Endothelial cell of hepatic sinusoid (primary cell): ENCODE results near the gene TFEC.
"Not testable (repeated sequence)": the region's sequence is repeated elsewhere in the genome, so short reads cannot be mapped to it uniquely, and the experiment has no call there.

Source experiments
- in situ Hi-C: cut with HindIII; loops from 2 replicates; pipeline ENCODE4 v1.10.0; 2017; ENCODE audit warnings: low sequenced_read_pairs

TFEC gene

DNA sequence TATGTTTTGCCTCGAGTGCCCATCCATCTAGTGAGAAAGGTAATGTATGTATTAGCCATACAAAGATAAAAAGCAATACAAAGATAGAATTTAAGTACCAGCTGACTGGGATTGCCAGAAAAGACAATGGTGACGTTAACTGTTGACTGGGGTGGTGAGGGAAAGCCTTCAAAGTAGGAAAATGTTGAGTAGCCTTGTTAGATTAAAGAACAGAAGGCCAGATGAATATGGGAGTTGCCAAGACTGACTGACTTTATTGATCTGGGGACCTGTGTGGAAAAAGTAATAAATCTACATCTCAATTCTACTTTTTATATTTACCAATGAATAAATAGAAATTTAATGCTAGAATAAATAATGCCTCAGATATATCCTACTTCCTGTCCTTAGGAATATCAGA, 97.7 kb downstream of the TFEC start:
- in situ Hi-C loops = no loop called here

DNA sequence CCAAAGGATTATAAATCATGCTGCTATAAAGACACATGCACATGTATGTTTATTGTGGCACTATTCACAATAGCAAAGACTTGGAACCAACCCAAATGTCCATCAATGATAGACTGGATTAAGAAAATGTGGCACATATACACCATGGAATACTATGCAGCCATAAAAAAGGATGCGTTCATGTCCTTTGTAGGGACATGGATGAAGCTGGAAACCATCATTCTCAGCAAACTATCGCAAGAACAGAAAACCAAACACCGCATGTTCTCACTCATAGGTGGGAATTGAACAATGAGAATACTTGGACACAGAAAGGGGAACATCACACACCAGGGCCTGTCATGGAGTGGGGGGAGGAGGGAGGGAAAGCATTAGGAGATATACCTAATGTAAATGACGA, 100.4 kb downstream of the TFEC start:
- in situ Hi-C loops = not testable (repeated sequence)

DNA sequence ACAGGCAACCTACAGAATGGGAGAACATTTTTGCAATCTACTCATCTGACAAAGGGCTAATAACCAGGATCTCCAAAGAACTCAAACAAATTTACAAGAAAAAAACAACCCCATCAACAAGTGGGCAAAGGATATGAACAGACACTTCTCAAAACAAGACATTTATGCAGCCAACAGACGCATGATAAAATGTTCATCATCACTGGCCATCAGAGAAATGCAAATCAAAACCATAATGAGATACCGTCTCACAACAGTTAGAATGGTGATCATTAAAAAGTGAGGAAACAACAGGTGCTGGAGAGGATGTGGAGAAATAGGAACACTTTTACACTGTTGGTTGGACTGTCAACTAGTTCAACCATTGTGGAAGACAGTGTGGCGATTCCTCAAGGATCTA, 100.8 kb downstream of the TFEC start:
- in situ Hi-C loops = not testable (repeated sequence)

DNA sequence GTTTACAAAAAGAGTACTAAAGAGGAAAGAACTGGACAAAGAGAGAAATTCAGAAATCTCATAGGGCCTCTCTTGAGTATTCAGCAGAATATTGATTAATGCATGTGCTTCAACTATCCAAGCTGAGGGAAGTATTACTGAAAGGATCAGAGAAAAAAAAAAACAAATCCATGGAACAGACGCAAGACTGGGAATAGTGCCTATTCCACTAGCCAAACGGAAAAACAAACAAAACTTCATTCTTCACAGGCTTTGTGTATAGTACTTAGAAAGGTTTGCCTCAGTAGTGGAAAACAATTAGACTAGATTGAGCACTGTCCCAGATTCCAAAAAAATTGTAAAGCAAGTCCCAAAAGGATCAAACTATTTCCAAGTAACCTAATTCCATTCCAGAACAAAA, 106.2 kb downstream of the TFEC start:
- in situ Hi-C loops = no loop called here

DNA sequence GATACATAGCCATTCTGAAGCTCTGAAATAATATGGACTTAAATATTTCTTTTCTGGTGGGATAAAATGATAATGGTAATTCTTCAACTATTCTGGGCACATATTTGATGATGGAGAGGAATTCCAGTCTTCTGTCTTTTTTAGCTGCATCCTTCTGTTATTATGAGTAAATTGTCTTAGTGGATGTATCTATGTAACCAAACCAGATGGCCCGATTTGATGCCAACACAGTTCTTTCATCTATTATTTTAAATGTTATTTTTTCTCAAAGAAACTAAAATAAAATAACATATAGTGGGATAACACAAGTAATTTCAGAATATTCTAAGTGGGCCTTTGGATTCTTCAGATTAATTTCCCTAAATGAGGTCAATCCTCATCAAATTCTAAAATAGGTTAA, 110.2 kb downstream of the TFEC start:
- in situ Hi-C loops = no loop called here

DNA sequence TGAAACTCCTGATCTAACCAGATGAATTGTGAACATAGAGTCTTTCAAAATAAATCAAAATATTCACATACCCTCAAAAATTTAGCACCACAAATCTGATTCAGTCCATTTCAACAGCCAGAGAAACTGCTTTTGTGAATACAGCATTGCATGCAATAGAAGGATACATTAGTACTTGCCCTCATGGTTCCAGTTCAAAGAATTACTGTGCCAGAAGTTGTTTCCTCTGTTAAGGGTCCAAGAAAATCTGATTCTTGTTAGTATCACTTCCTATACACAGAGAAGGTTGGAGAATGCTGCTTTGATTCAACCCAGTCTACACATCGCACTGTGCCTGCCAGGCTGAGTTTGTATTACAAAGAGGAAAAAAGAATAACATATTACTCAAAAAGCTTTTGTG, 115.6 kb downstream of the TFEC start:
- in situ Hi-C loops = no loop called here

DNA sequence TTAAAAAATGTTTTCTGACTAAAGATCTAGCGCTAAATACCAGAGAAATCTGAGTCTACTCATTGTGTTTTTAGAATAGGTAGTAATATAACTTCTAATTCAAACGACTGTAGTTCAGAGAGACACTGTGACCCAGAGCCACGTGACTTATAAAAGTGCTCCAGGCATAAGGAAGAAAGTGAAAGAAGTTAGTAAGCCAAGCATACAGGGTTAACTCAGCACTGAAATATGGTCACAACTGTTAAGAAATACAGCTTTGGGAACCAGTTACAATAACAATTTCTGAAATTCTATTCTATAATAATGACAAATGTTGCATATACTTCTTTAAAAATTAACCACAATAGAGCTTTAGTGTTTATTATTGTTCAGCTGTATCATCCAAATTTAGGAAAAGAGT, 119.1 kb downstream of the TFEC start:
- in situ Hi-C loops = no loop called here

DNA sequence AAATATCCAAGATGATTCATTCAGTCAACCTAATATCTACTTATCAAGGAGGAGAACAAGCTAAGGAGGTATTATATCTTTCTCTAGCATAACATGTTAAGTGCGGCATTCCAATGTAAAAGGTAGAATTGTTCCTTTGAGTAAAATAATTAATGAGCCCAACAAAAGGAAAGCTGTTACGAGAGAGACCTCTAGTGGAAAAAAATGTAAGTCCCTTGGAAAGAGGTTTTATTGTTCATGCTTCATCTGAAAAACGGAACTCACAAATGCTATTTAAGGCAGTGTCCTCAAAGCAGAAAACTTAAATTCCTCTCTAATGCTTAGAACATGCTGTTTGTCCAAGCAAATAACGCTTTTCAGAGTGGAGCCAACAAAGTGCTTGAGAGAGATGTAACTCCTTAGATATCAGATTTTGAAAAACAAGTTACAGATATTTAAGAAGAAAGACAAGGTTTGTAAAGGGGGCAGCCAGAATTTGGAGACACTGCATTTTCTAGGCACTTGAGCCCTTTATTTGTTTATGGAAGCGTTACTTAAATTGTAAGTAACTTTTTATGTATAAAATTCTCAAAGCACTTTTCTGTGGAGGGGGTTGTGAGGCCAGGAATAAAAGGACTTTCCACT, 119.9 kb downstream of the TFEC start:
- in situ Hi-C loops = no loop called here

DNA sequence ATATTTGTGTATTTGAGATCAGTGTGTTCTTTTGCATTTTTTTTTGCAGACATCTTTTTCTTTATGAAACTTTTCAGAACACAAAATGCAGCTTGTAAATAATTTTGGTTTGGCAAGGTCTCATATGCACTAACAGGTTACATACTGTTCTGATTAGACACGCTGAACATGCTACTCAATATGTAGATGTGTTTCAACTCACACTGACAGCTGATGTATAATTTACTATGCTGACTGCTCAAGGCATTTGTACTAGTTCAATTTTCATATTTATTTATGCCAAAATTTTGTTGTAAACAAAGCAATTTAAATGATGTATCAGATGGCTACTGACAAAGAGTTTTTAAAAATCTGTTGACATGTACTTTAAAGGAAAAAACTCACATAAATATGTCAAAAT, 123.8 kb downstream of the TFEC start:
- in situ Hi-C loops = no loop called here

DNA sequence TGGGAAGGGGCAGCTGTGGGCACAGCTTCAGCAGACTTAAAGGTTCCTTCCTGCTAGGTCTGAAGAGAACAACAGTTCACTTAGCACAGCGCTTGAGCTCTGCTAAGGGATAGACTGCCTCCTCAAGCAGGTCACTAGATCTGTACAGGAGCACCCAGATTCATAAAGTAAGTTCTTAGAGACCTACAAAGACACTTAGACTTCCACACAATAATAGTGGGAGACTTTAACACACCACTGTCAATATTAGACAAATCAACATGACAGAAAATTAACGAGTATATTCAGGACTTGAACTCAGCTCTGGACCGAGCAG, 140.9 kb downstream of the TFEC start:
- in situ Hi-C loops = no loop called here

DNA sequence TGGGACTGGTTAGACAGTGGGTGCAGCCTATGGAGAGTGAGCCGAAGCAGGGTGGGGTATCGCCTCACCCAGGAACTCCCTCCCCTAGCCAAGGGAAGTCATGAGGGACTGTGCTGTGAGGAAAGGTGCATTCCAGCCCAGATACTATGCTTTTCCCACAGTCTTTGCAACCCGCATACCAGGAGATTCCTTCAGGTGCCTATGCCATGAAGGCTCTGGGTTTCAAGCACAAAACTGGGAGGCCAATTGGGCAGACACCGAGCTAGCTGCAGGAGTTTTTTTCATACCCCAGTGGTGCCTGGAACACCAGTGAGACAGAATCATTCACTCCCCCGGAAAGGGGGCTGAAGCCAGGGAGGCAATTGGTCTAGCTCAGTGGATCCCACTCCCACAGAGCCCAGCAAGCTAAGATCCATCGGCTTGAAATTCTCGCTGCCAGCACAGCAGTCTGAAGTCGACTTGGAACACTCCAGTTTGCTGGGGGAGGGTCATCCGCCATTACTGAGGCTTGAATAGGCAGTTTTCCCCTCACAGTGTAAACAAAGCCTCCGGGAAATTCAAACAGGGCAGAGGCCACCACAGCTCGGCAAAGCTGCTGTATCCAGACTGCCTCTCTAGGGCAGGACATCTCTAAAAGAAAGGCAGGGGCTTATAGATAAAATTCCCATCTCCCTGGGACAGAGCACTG, 141.4 kb downstream of the TFEC start:
- in situ Hi-C loops = no loop called here

DNA sequence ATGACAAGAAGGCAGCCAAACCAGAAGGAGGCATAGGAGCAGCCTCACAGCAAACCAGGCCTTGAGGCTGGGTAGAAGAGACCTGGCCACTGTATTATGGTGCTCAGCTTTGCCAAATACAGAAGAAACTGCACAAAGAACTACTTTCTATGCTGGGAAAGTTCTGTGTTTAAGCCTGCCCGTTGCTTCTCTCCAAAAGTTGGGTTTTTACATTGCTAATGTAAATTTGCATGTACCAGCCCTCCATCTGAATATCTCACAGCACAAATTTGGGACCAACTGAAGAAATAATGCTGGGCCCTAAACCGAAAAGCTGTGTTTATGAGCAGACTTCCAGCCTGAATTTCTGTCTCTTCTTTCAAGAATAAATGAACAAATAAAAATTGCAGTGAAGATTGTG, 145.0 kb downstream of the TFEC start:
- in situ Hi-C loops = no loop called here
